Activated CD8-positive, alpha-beta memory T cell treated with anti-CD3 and anti-CD28 coated beads for 1 hour (primary cell): ENCODE measurements around the gene GRIA2.
"Not testable (repeated sequence)": the region's sequence is repeated elsewhere in the genome, so short reads cannot be mapped to it uniquely, and the experiment has no call there.

Experiments used
- DNase-seq, 2 donors: peaks; one replicate each; pipeline ENCODE4 v3.0.0-alpha.2; 2020; ENCODE audit warnings: low read depth in 1 of 2; ENCODE audit errors: extremely low read depth in 1 of 2

GRIA2 gene

GRCh38 chr4:157246964-157247363, 26.4 kb downstream of the GRIA2 start:
- DNase-seq, result no peak

GRCh38 chr4:157258165-157258564, 37.6 kb downstream of the GRIA2 start:
- DNase-seq, result not testable (repeated sequence)

GRCh38 chr4:157265281-157265680, 44.8 kb downstream of the GRIA2 start:
- DNase-seq, result no peak

GRCh38 chr4:157270108-157270507, 49.6 kb downstream of the GRIA2 start:
- no peak for DNase-seq

- no peak for DNase-seq
These were observed 50.0 kb downstream of the GRIA2 start for GRCh38 chr4:157270552-157270951.

GRCh38 chr4:157271166-157271869, 50.8 kb downstream of the GRIA2 start:
- DNase-seq, result no peak

GRCh38 chr4:157280673-157281072, 60.1 kb downstream of the GRIA2 start:
- no peak for DNase-seq

- DNase-seq, result no peak
These were observed 61.5 kb downstream of the GRIA2 start for GRCh38 chr4:157282019-157282418.

- no peak for DNase-seq
These were observed 66.9 kb downstream of the GRIA2 start for GRCh38 chr4:157287445-157287844.

GRCh38 chr4:157290622-157291021, 70.1 kb downstream of the GRIA2 start:
- no peak for DNase-seq

GRCh38 chr4:157291071-157291470, 70.5 kb downstream of the GRIA2 start:
- DNase-seq, result no peak

GRCh38 chr4:157293673-157294072, 73.1 kb downstream of the GRIA2 start:
- no peak for DNase-seq

GRCh38 chr4:157294575-157294974, 74.0 kb downstream of the GRIA2 start:
- no peak for DNase-seq

- no peak for DNase-seq
These were observed 80.2 kb downstream of the GRIA2 start for GRCh38 chr4:157300701-157301100.

- no peak for DNase-seq
These were observed 83.0 kb downstream of the GRIA2 start for GRCh38 chr4:157303471-157303960.

GRCh38 chr4:157304769-157305168, 84.2 kb downstream of the GRIA2 start:
- DNase-seq, result no peak

GRCh38 chr4:157312702-157313101, 92.2 kb downstream of the GRIA2 start:
- no peak for DNase-seq

- no peak for DNase-seq
These were observed 94.4 kb downstream of the GRIA2 start for GRCh38 chr4:157314906-157315305.

GRCh38 chr4:157315968-157316367, 95.4 kb downstream of the GRIA2 start:
- no peak for DNase-seq

- DNase-seq, result no peak
These were observed 99.6 kb downstream of the GRIA2 start for GRCh38 chr4:157320092-157320491.

GRCh38 chr4:157327666-157328065, 107.1 kb downstream of the GRIA2 start:
- no peak for DNase-seq

- no peak for DNase-seq
These were observed 137.4 kb downstream of the GRIA2 start for GRCh38 chr4:157357887-157358286.

GRCh38 chr4:157358439-157358838, 137.9 kb downstream of the GRIA2 start:
- no peak for DNase-seq
